K562 (cell line): ENCODE measurements around the gene BCR. TPM values are rescaled to one million over a fixed set of nuclear protein-coding genes. Genes with fewer than 3 reads are reported as not detected.

Experiments
- ATF1 ChIP-seq, 2 experiments: fragments of 450-650 bp in 1 of 2; IDR thresholded peaks; 2 replicates each; pipeline ENCODE4 v1.6.1; 2016; ENCODE audit warnings: missing compliant biosample characterization in 1 of 2, missing genetic modification characterization in 1 of 2
- ATF6 ChIP-seq: sonication (generic); formaldehyde crosslinking; IDR thresholded peaks from 2 replicates; pipeline ENCODE4 v1.4.0; 2020; ENCODE audit warnings: mild to moderate bottlenecking, missing genetic modification reagents
- CBX2 ChIP-seq: fragments of 200-600 bp; sonication (generic); IDR thresholded peaks from one replicate; pipeline ENCODE4 v1.6.1; 2012; ENCODE audit warnings: mild to moderate bottlenecking, low read length, inconsistent platforms; ENCODE audit not compliant: insufficient read depth, poor library complexity, severe bottlenecking
- CREB1 ChIP-seq, 2 experiments: sonication (generic) in 1 of 2; formaldehyde crosslinking in 1 of 2; IDR thresholded peaks; 2 replicates each; pipeline versions ENCODE4 v1.6.1 to v1.8.0; 2012 to 2022; ENCODE audit warnings: inconsistent platforms in 1 of 2, mild to moderate bottlenecking in 1 of 2, missing genetic modification reagents in 1 of 2, moderate library complexity in 1 of 2
- E2F8 ChIP-seq: fragments of 450-650 bp; IDR thresholded peaks from 2 replicates; pipeline ENCODE4 v1.7.1; 2018; ENCODE audit warnings: mild to moderate bottlenecking, low read depth; ENCODE audit not compliant: partially characterized antibody
- FOS ChIP-seq: IDR thresholded peaks from 3 replicates; pipeline ENCODE4 v1.6.1; 2011; ENCODE audit not compliant: insufficient read length; ENCODE audit errors: extremely low read depth
- GTF2F1 ChIP-seq: IDR thresholded peaks from 2 replicates; pipeline ENCODE4 v1.6.1; 2011; ENCODE audit warnings: low read depth, low read length, improper control_type of control experiment
- HLTF ChIP-seq: fragments of 450-650 bp; IDR thresholded peaks from 2 replicates; pipeline ENCODE4 v1.6.1; 2016
- KDM2B ChIP-seq: fragments of 250-450 bp; sonication (Bioruptor Pico); IDR thresholded peaks from 2 replicates; pipeline ENCODE4 v1.8.0; 2021; ENCODE audit warnings: mild to moderate bottlenecking, moderate library complexity
- PML ChIP-seq: IDR thresholded peaks from 2 replicates; pipeline ENCODE4 v1.6.1; 2012; ENCODE audit warnings: low read length, inconsistent platforms
- POLR3A ChIP-seq: IDR thresholded peaks from 2 replicates; pipeline ENCODE4 v1.6.1; 2011; ENCODE audit warnings: borderline replicate concordance, mild to moderate bottlenecking, moderate library complexity; ENCODE audit not compliant: insufficient read length, insufficient read depth; ENCODE audit errors: extremely low read depth
- RAD21 ChIP-seq, 2 experiments: fragments of 250-450 bp in 1 of 2; fragments of 450-650 bp in 1 of 2; sonication (Bioruptor Pico) in 1 of 2; formaldehyde crosslinking in 1 of 2; IDR thresholded peaks in 1 of 2; conservative IDR thresholded peaks in 1 of 2; 2 replicates each; pipeline versions ENCODE4 v1.4.0 to v1.8.0; 2020 to 2022; ENCODE audit warnings: mild to moderate bottlenecking in 2 of 2, moderate library complexity in 1 of 2
- USF2 ChIP-seq: sonication (generic); formaldehyde crosslinking; IDR thresholded peaks from 2 replicates; pipeline ENCODE4 v1.5.0; 2020; ENCODE audit warnings: missing genetic modification reagents
- WHSC1 ChIP-seq: IDR thresholded peaks from one replicate; pipeline ENCODE4 v1.6.1; 2012; ENCODE audit warnings: low read length, control low read depth, inconsistent platforms
- ZNF253 ChIP-seq: fragments of 250-450 bp; sonication (Bioruptor Pico); conservative IDR thresholded peaks from 2 replicates; pipeline ENCODE4 v1.6.1; 2021; ENCODE audit warnings: mild to moderate bottlenecking
- ZNF551 ChIP-seq: fragments of 250-450 bp; sonication (Bioruptor Pico); IDR thresholded peaks from 2 replicates; pipeline ENCODE4 v1.5.0; 2021; ENCODE audit warnings: mild to moderate bottlenecking, moderate library complexity
- polyA plus RNA-seq, 8 experiments: library from polyadenylated mRNA; depleted of rRNA in 4 of 8; stranded (reverse) in 5 of 8; unstranded in 3 of 8; fragments of >200 nt; fragmentation: Nextera tagmentation in 2 of 8; fragmentation: Illumina TruSeq in 1 of 8; extraction: Ambion mirVana in 2 of 8; extraction: Trizol in 1 of 8; gene quantifications; 2 replicates each; pipeline versions ENCODE4 v1.2.1 to v1.2.3, GENCODE V29; 2011 to 2014; ENCODE audit warnings: inconsistent platforms in 1 of 8, missing spikeins in 1 of 8
- total RNA-seq, 7 experiments: library from RNA; depleted of rRNA in 6 of 7; stranded (reverse); fragments of >200 nt in 6 of 7; fragmentation: Illumina TruSeq in 2 of 7; extraction: Trizol in 2 of 7; gene quantifications; 2 replicates each; pipeline versions ENCODE4 v1.2.1 to v1.2.3, GENCODE V29; 2011 to 2021; ENCODE audit warnings: low replicate concordance in 1 of 7
- TF ChIP-seq, protein P1 (sequence below), 2 experiments: fragments of 150-350 bp in 1 of 2; IDR thresholded peaks; 2 replicates each; pipeline ENCODE4 v1.6.1; 2012 to 2016; ENCODE audit warnings: low read depth in 2 of 2, low read length in 2 of 2, mild to moderate bottlenecking in 1 of 2, moderate library complexity in 1 of 2

Gene BCR
- total and polyA plus RNA-seq, 9 of the 15 experiments (the other 6 are each of a cell fraction or from before 2014, with no cell fraction given), result 0.41 to 150 (median 45.6) TPM

GRCh38 chr22:23278883-23279675, 98.8 kb downstream of the BCR start (continued):
- TF ChIP-seq CREB1 (IDR thresholded peaks at IDR 0.05) (no peak), CREB1 (CRISPR knock-in tag; IDR thresholded peaks at IDR 0.05) (no peak), ZNF551 (CRISPR knock-in tag) (no peak), WHSC1 (no peak), FOS (no peak), ATF1 (CRISPR knock-in tag; IDR thresholded peaks at IDR 0.05) (no peak), ATF1 (tag; IDR thresholded peaks at IDR 0.05) (no peak), RAD21 (CRISPR knock-in tag; conservative IDR thresholded peaks at IDR 0.05 in 1 of 2, IDR thresholded peaks at IDR 0.05 in 1 of 2) (0 out of 4 replicates have a peak, but pooled peaks of 1 of the 2 experiments have one; percentile 5), ZNF253 (CRISPR knock-in tag) (no peak), USF2 (CRISPR knock-in tag) (no peak), GTF2F1 (peak; percentile 54; the same call in 1 of the 2 replicates), KDM2B (CRISPR knock-in tag) (no peak), CBX2 (no peak), PML (no peak), HLTF (no peak), POLR3A (no peak), E2F8 (no peak), ATF6 (CRISPR knock-in tag) (no peak)
- TF ChIP-seq, protein P1, sequence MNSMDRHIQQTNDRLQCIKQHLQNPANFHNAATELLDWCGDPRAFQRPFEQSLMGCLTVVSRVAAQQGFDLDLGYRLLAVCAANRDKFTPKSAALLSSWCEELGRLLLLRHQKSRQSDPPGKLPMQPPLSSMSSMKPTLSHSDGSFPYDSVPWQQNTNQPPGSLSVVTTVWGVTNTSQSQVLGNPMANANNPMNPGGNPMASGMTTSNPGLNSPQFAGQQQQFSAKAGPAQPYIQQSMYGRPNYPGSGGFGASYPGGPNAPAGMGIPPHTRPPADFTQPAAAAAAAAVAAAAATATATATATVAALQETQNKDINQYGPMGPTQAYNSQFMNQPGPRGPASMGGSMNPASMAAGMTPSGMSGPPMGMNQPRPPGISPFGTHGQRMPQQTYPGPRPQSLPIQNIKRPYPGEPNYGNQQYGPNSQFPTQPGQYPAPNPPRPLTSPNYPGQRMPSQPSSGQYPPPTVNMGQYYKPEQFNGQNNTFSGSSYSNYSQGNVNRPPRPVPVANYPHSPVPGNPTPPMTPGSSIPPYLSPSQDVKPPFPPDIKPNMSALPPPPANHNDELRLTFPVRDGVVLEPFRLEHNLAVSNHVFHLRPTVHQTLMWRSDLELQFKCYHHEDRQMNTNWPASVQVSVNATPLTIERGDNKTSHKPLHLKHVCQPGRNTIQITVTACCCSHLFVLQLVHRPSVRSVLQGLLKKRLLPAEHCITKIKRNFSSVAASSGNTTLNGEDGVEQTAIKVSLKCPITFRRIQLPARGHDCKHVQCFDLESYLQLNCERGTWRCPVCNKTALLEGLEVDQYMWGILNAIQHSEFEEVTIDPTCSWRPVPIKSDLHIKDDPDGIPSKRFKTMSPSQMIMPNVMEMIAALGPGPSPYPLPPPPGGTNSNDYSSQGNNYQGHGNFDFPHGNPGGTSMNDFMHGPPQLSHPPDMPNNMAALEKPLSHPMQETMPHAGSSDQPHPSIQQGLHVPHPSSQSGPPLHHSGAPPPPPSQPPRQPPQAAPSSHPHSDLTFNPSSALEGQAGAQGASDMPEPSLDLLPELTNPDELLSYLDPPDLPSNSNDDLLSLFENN (IDR thresholded peaks at IDR 0.05; ENCODE audit: low read depth in 2 of 2, low read length in 2 of 2), result 0 out of 4 replicates have a peak, but pooled peaks of 1 of the 2 experiments have one; percentile 17
